CD8-positive, alpha-beta memory T cell (primary cell): ENCODE data around the gene SASH1. TPM values are rescaled to one million over a fixed set of nuclear protein-coding genes. Genes with fewer than 3 reads are reported as not detected.
A peak's percentile ranks its signal among the peaks of the same experiment; 100 is the strongest.
"Not testable (repeated sequence)": the region's sequence is repeated elsewhere in the genome, so short reads cannot be mapped to it uniquely, and the experiment has no call there.

Source experiments
- CTCF ChIA-PET: fragments of 350-600 bp; sonication (Branson Sonifier 250); formaldehyde crosslinking; loops from one replicate; lab custom pipeline; 2021; ENCODE audit warnings: antibody characterized with exemption; lab: Charles Lee
- POLR2A ChIA-PET: fragments of 350-600 bp; sonication (Branson Sonifier 250); formaldehyde crosslinking; loops from one replicate; lab custom pipeline; 2021; ENCODE audit warnings: antibody characterized with exemption; lab: Charles Lee
- DNase-seq, 5 donors: peaks; one replicate each; pipeline versions ENCODE4 v3.0.0 to v3.0.0-alpha.2; 2020 to 2022; ENCODE audit warnings: mixed read lengths in 1 of 5
- H3K27ac ChIP-seq: one replicate; pipeline ENCODE4 v1.7.0; 2013; ENCODE audit warnings: low read depth, mild to moderate bottlenecking, low read length, moderate library complexity
- H3K27me3 ChIP-seq: 2 replicates; pipeline ENCODE4 v1.7.0; 2013; ENCODE audit warnings: low read length, mild to moderate bottlenecking; ENCODE audit not compliant: insufficient read depth, poor library complexity, severe bottlenecking
- H3K36me3 ChIP-seq: 2 replicates; pipeline ENCODE4 v1.7.0; 2013; ENCODE audit warnings: mild to moderate bottlenecking, low read length, moderate library complexity; ENCODE audit not compliant: insufficient read depth
- H3K4me1 ChIP-seq: 2 replicates; pipeline ENCODE4 v1.7.0; 2013; ENCODE audit warnings: mild to moderate bottlenecking, low read length, moderate library complexity; ENCODE audit not compliant: insufficient read depth
- H3K4me3 ChIP-seq: 2 replicates; pipeline ENCODE4 v1.7.0; 2013; ENCODE audit warnings: mild to moderate bottlenecking, low read length
- H3K9me3 ChIP-seq: 2 replicates; pipeline ENCODE4 v1.7.0; 2013; ENCODE audit warnings: mild to moderate bottlenecking, low read length
- H3K27ac Mint-ChIP-seq, 8 donors: one replicate each; pipeline ENCODE4 v1.8.0; 2020 to 2021; ENCODE audit warnings: mixed read lengths in 8 of 8, mild to moderate bottlenecking in 6 of 8, inconsistent platforms in 3 of 8, moderate library complexity in 3 of 8
- H3K27me3 Mint-ChIP-seq, 2 donors: one replicate each; pipeline ENCODE4 v1.8.0; 2020 to 2021; ENCODE audit warnings: mixed read lengths in 2 of 2, mild to moderate bottlenecking in 1 of 2, moderate library complexity in 1 of 2
- H3K36me3 Mint-ChIP-seq, 3 donors: one replicate each; pipeline ENCODE4 v1.8.0; 2020 to 2021; ENCODE audit warnings: mixed read lengths in 3 of 3, inconsistent platforms in 1 of 3, mild to moderate bottlenecking in 1 of 3
- H3K4me1 Mint-ChIP-seq, 3 donors: one replicate each; pipeline ENCODE4 v1.8.0; 2020 to 2021; ENCODE audit warnings: mixed read lengths in 3 of 3, inconsistent platforms in 1 of 3, mild to moderate bottlenecking in 1 of 3
- H3K4me3 Mint-ChIP-seq, 7 donors: one replicate each; pipeline ENCODE4 v1.8.0; 2020 to 2021; ENCODE audit warnings: mixed read lengths in 7 of 7, mild to moderate bottlenecking in 6 of 7, moderate library complexity in 4 of 7, inconsistent platforms in 2 of 7
- H3K9me3 Mint-ChIP-seq, 5 donors: one replicate each; pipeline ENCODE4 v1.8.0; 2020 to 2022; ENCODE audit warnings: mixed read lengths in 5 of 5, mild to moderate bottlenecking in 3 of 5, moderate library complexity in 2 of 5, inconsistent platforms in 1 of 5
- polyA plus RNA-seq: library from polyadenylated mRNA; unstranded; fragments of 300-500 nt; fragmentation: Illumina TruSeq; gene quantifications from one replicate; pipeline ENCODE4 v1.2.3, GENCODE V29; 2021
- total RNA-seq, 2 experiments: library from RNA; stranded (reverse); gene quantifications; one replicate each; pipeline ENCODE4 v1.2.3, GENCODE V29; 2021

The SASH1 gene
- total and polyA plus RNA-seq, 3 experiments from 2014 or later: 0.72 to 0.95 TPM; not detected in 1

DNA sequence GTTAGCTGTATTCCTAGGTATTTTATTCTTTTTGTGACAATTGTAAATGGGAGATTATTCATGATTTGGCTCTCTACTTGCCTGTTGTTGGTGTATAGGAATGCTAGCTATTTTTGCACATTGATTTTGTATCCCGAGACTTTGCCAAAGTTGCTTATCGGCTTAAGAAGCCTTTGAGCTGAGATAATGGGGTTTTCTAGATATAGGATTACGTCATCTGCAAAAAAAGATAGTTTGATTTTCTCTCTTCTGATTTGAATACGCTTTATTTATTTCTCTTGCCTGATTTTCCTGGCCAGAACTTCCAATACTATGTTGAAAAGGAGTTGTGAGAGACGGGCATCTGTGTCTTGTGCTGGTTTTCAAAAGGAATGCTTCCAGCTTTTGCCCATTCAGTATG, 241.0 kb downstream of the SASH1 start:
- ChIA-PET CTCF (no interaction called here), POLR2A (no interaction called here)
- H3K27ac Mint-ChIP-seq: no peak overlapping the region
- peaks cover 18 to 32% (median 28%) of the 10 kb centered on the region in 5 donors for H3K9me3 Mint-ChIP-seq
- no peaks in the 10 kb centered on the region for H3K4me1 Mint-ChIP-seq
- Histone ChIP-seq H3K27ac (no peak overlapping the region), H3K9me3 (no peaks in the 10 kb centered on the region), H3K36me3 (no peaks in the 10 kb centered on the region), H3K4me1 (no peaks in the 10 kb centered on the region), H3K27me3 (peaks cover 4% of the 10 kb centered on the region), H3K4me3 (no peak overlapping the region)
- no peak for DNase-seq
- no peak overlapping the region for H3K4me3 Mint-ChIP-seq
- H3K27me3 Mint-ChIP-seq: peaks cover 28 to 73% of the 10 kb centered on the region in 2 donors
- peaks cover 0 to 27% (median 0%) of the 10 kb centered on the region in 3 donors for H3K36me3 Mint-ChIP-seq

- H3K36me3 ChIP-seq, DNase-seq, H3K4me3 ChIP-seq, H3K27ac ChIP-seq, CTCF ChIA-PET, POLR2A ChIA-PET, H3K27me3 ChIP-seq, H3K27ac Mint-ChIP-seq, H3K4me1 Mint-ChIP-seq, H3K4me3 Mint-ChIP-seq, H3K4me1 ChIP-seq, H3K9me3 ChIP-seq: not testable (repeated sequence)
- peaks cover 18 to 32% (median 28%) of the 10 kb centered on the region in 5 donors for H3K9me3 Mint-ChIP-seq
- H3K36me3 Mint-ChIP-seq: peaks cover 0 to 27% (median 0%) of the 10 kb centered on the region in 3 donors
- H3K27me3 Mint-ChIP-seq: peaks cover 28 to 73% of the 10 kb centered on the region in 2 donors
Measured at GRCh38 chr6:148585641-148586040, 243.0 kb downstream of the SASH1 start.

- Mint-ChIP-seq H3K27ac (no peak overlapping the region), H3K4me3 (peak overlapping the region in 4 of 7 donors; percentile 37 to 77 (median 56)), H3K9me3 (peaks cover 4 to 11% (median 8%) of the 10 kb centered on the region in 5 donors), H3K4me1 (peaks cover 3 to 6% (median 6%) of the 10 kb centered on the region in 3 donors), H3K36me3 (peaks cover 0 to 17% (median 0%) of the 10 kb centered on the region in 3 donors), H3K27me3 (peaks cover 6 to 45% of the 10 kb centered on the region in 2 donors)
- POLR2A ChIA-PET: no interaction called here
- Histone ChIP-seq H3K4me3 (no peak overlapping the region), H3K4me1 (no peaks in the 10 kb centered on the region), H3K27me3 (peaks cover 3% of the 10 kb centered on the region), H3K9me3 (no peaks in the 10 kb centered on the region), H3K36me3 (no peaks in the 10 kb centered on the region), H3K27ac (no peak overlapping the region)
- CTCF ChIA-PET: no interaction called here
- no peak for DNase-seq
Measured at GRCh38 chr6:148590883-148591282, 248.2 kb downstream of the SASH1 start.

DNA sequence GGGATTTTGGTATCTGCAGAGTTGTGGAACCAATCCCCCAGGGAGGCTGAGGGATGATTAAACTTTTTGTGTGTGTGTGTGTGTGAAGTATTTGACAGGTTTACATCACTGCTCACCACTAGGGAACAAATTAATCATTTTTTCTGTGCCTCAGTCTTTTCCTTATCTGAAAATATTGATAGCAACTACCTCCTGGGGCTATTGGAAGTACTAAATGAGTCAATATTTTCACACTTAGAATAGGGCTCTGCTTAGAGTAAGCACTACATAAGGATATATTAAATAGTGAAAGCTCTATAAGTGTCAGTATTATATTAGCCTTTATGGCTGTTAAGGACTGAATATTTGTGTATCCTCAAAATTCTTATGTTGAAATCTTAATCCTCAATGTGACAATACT, 249.0 kb downstream of the SASH1 start:
- Mint-ChIP-seq H3K27me3 (peaks cover 6 to 39% of the 10 kb centered on the region in 2 donors), H3K9me3 (peaks cover 0 to 3% (median 2%) of the 10 kb centered on the region in 5 donors), H3K4me3 (no peak overlapping the region), H3K27ac (no peak overlapping the region), H3K36me3 (peaks cover 0 to 11% (median 0%) of the 10 kb centered on the region in 3 donors), H3K4me1 (peaks cover 3 to 6% (median 6%) of the 10 kb centered on the region in 3 donors)
- DNase-seq: no peak
- Histone ChIP-seq H3K9me3 (no peaks in the 10 kb centered on the region), H3K4me1 (no peaks in the 10 kb centered on the region), H3K27me3 (no peaks in the 10 kb centered on the region), H3K36me3 (no peaks in the 10 kb centered on the region), H3K4me3 (no peak overlapping the region), H3K27ac (no peak overlapping the region)
- ChIA-PET POLR2A (no interaction called here), CTCF (no interaction called here)

GRCh38 chr6:148593130-148593812, 250.6 kb downstream of the SASH1 start:
- CTCF ChIA-PET: no interaction called here
- H3K9me3 Mint-ChIP-seq: no peaks in the 10 kb centered on the region

DNA sequence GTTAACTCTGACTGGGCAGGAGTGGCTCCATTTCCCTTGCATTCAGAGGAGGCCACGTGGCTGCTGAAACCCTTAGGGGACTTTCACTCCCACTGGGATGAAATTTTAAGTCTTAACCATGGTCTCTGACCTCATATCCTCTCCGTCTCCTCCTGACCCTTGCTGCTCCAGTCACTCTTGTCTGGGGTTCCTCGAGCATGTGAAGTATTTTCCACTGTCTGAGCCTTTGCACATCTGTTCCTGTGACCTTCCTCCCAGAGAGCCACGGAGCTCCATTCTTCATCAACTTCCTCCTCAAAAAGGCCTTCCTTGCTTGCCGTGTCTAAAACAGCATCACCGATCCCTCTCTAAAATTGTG, 251.2 kb downstream of the SASH1 start:
- Histone ChIP-seq H3K36me3 (no peaks in the 10 kb centered on the region), H3K4me1 (no peaks in the 10 kb centered on the region), H3K27me3 (no peaks in the 10 kb centered on the region), H3K9me3 (no peaks in the 10 kb centered on the region), H3K27ac (no peak overlapping the region), H3K4me3 (no peak overlapping the region)
- no peak overlapping the region for H3K4me3 Mint-ChIP-seq
- no peaks in the 10 kb centered on the region for H3K36me3 Mint-ChIP-seq
- peaks cover 3 to 6% (median 6%) of the 10 kb centered on the region in 3 donors for H3K4me1 Mint-ChIP-seq
- ChIA-PET POLR2A (no interaction called here), CTCF (no interaction called here)
- H3K27me3 Mint-ChIP-seq: peaks cover 7 to 43% of the 10 kb centered on the region in 2 donors
- DNase-seq: no peak
- no peaks in the 10 kb centered on the region for H3K9me3 Mint-ChIP-seq
- no peak overlapping the region for H3K27ac Mint-ChIP-seq

More at GRCh38 chr6:148593130-148593812, 250.6 kb downstream of the SASH1 start:
- peaks cover 7 to 40% of the 10 kb centered on the region in 2 donors for H3K27me3 Mint-ChIP-seq
- H3K9me3 ChIP-seq: no peaks in the 10 kb centered on the region
- H3K4me1 Mint-ChIP-seq: peaks cover 3 to 6% (median 6%) of the 10 kb centered on the region in 3 donors
- no peaks in the 10 kb centered on the region for H3K4me1 ChIP-seq
- POLR2A ChIA-PET: no interaction called here
- H3K36me3 Mint-ChIP-seq: peaks cover 0 to 2% (median 0%) of the 10 kb centered on the region in 3 donors
- H3K4me3 Mint-ChIP-seq: no peak overlapping the region
- no peaks in the 10 kb centered on the region for H3K27me3 ChIP-seq
- no peak for DNase-seq
- no peak overlapping the region for H3K27ac ChIP-seq
- H3K4me3 ChIP-seq: no peak overlapping the region
- no peak overlapping the region for H3K27ac Mint-ChIP-seq
- H3K36me3 ChIP-seq: no peaks in the 10 kb centered on the region

- POLR2A ChIA-PET: no interaction called here
- no peaks in the 10 kb centered on the region for H3K36me3 ChIP-seq
- H3K36me3 Mint-ChIP-seq: no peaks in the 10 kb centered on the region
- DNase-seq: no peak
- H3K27ac ChIP-seq: no peak overlapping the region
- no peaks in the 10 kb centered on the region for H3K9me3 Mint-ChIP-seq
- H3K4me1 Mint-ChIP-seq: peaks cover under 1 to 1% (median 1%) of the 10 kb centered on the region in 3 donors
- no peaks in the 10 kb centered on the region for H3K27me3 ChIP-seq
- CTCF ChIA-PET: no interaction called here
- H3K27ac Mint-ChIP-seq: no peak overlapping the region
- H3K4me1 ChIP-seq: no peaks in the 10 kb centered on the region
- no peak overlapping the region for H3K4me3 Mint-ChIP-seq
- H3K4me3 ChIP-seq: no peak overlapping the region
- no peaks in the 10 kb centered on the region for H3K9me3 ChIP-seq
- peaks cover 8 to 41% of the 10 kb centered on the region in 2 donors for H3K27me3 Mint-ChIP-seq
Measured at GRCh38 chr6:148595550-148595949, 252.9 kb downstream of the SASH1 start.

DNA sequence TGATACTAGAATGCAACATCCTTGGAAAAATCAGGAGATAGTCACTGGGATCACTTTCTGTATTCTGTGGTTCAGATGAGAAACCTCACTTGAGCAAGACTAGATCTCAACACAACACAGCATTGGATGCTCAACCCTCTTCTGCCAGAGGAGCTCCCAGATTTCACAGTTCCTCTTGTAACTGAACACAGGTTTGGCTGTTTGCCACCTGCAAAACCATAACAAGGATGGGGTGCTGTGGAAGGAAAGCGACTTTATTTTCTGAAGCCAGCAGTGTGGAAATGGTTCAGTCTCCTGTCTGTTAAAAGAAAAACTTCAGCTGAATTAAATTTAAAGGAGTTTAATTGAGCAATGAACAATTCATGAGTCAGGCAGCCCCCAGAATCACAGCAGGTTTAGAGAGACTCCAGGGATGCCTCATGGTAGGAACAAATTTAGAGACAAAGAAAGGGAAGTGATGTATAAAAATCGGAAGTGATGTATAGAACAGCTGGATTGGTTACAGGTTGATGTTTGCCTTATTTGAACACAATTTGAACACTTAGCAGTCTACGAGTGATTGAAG, 254.3 kb downstream of the SASH1 start:
- no peak for DNase-seq
- H3K4me1 ChIP-seq: no peaks in the 10 kb centered on the region
- peaks cover 0 to 8% (median 6%) of the 10 kb centered on the region in 5 donors for H3K9me3 Mint-ChIP-seq
- H3K36me3 Mint-ChIP-seq: peaks cover 0 to 4% (median 0%) of the 10 kb centered on the region in 3 donors
- POLR2A ChIA-PET: no interaction called here
- H3K4me3 ChIP-seq: no peak overlapping the region
- no peak overlapping the region for H3K27ac Mint-ChIP-seq
- H3K27ac ChIP-seq: no peak overlapping the region
- peaks cover 9 to 42% of the 10 kb centered on the region in 2 donors for H3K27me3 Mint-ChIP-seq
- H3K27me3 ChIP-seq: no peaks in the 10 kb centered on the region
- H3K4me1 Mint-ChIP-seq: peaks cover 0 to under 1% (median 0%) of the 10 kb centered on the region in 3 donors
- H3K9me3 ChIP-seq: no peaks in the 10 kb centered on the region
- H3K36me3 ChIP-seq: no peaks in the 10 kb centered on the region
- CTCF ChIA-PET: no interaction called here
- H3K4me3 Mint-ChIP-seq: no peak overlapping the region
